COLO829 (cell line): ENCODE results near the gene RS1.

Experiments
- DNase-seq: peaks from one replicate; pipeline ENCODE4 v3.0.0; 2012; ENCODE audit warnings: low spot score

RS1 gene

DNA sequence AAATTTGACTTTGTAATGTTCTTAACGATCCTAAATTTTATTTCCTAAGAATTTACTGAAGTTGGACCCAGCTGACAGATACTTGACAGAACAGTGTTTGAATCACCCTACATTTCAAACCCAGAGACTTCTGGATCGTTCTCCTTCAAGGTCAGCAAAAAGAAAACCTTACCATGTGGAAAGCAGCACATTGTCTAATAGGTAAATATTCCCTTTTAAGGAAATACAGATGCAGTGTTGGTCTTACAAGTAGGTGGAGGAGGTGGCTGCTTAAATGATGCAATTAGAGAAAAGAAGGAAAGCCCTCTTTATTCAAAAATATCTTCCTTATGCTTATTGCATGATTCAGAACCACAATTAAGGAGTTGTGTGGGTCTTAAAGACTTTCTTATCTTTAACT is 73.5 kb downstream of the RS1 start:
- no peak for DNase-seq

DNA sequence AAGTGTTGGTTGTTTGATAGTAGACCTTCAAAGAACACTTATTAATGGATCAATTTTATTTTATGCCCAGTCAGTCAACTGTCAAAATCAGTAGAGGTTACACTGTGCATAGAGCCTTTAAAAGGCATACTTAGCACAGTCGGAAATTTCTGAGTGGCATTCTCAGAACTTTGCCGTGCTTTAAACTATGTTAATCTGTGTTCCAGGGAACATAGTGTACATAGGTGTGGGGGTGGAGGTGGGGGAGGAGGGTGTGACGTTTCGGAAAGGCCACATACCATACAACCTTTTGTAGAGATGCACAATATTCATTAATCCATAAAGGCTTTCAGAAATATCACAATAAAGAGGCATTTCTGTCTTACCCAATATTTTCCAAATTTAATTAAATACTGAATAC is 75.8 kb downstream of the RS1 start:
- no peak for DNase-seq

GRCh38 chrX:18594079-18594478 is 77.8 kb downstream of the RS1 start:
- no peak for DNase-seq

- DNase-seq, result no peak
Measured at GRCh38 chrX:18591834-18592233, 80.1 kb downstream of the RS1 start.
